HepG2 (cell line): ENCODE data around the gene TNS4. TPM values are rescaled to one million over a fixed set of nuclear protein-coding genes. Genes with fewer than 3 reads are reported as not detected.
A peak's percentile ranks its signal among the peaks of the same experiment; 100 is the strongest.

Source experiments
- BCL6 ChIP-seq: IDR thresholded peaks from 2 replicates; pipeline ENCODE4 v1.6.1; 2016; ENCODE audit warnings: missing genetic modification reagents, missing compliant biosample characterization
- DRAP1 ChIP-seq: IDR thresholded peaks from 2 replicates; pipeline ENCODE4 v1.6.1; 2016; ENCODE audit warnings: missing genetic modification reagents, missing compliant biosample characterization
- GPN1 ChIP-seq: sonication (generic); formaldehyde crosslinking; IDR thresholded peaks from 2 replicates; pipeline ENCODE4 v1.5.1; 2020; ENCODE audit warnings: missing genetic modification reagents, borderline replicate concordance
- SAP130 ChIP-seq: IDR thresholded peaks from 2 replicates; pipeline ENCODE4 v1.6.1; 2016; ENCODE audit warnings: low read depth
- ZFP37 ChIP-seq: sonication (generic); formaldehyde crosslinking; IDR thresholded peaks from 2 replicates; pipeline ENCODE4 v1.4.0; 2020; ENCODE audit warnings: missing genetic modification reagents, borderline replicate concordance
- ZFX ChIP-seq: sonication (generic); formaldehyde crosslinking; IDR thresholded peaks from 2 replicates; pipeline ENCODE4 v1.4.0; 2020; ENCODE audit warnings: mild to moderate bottlenecking, low read depth, missing genetic modification reagents, moderate library complexity
- ZNF589 ChIP-seq: sonication (generic); formaldehyde crosslinking; conservative IDR thresholded peaks from 2 replicates; pipeline ENCODE4 v1.8.0; 2022; ENCODE audit warnings: mild to moderate bottlenecking, moderate library complexity, missing genetic modification reagents
- ZNF652 ChIP-seq: IDR thresholded peaks from 2 replicates; pipeline ENCODE4 v1.6.1; 2016; ENCODE audit warnings: low read depth, borderline replicate concordance
- ZNF687 ChIP-seq: sonication (generic); formaldehyde crosslinking; IDR thresholded peaks from 2 replicates; pipeline ENCODE4 v1.5.1; 2020; ENCODE audit warnings: mild to moderate bottlenecking, missing genetic modification reagents, moderate library complexity
- ZNF891 ChIP-seq: sonication (generic); formaldehyde crosslinking; IDR thresholded peaks from 2 replicates; pipeline ENCODE4 v1.5.0; 2020; ENCODE audit warnings: mild to moderate bottlenecking, missing genetic modification reagents
- ZSCAN31 ChIP-seq: sonication (generic); formaldehyde crosslinking; IDR thresholded peaks from 2 replicates; pipeline ENCODE4 v1.5.0; 2020; ENCODE audit warnings: low read depth, mild to moderate bottlenecking, missing genetic modification reagents
- polyA plus RNA-seq, 8 experiments: library from polyadenylated mRNA; depleted of rRNA in 3 of 8; stranded (reverse) in 7 of 8; unstranded in 1 of 8; fragments of >200 nt; fragmentation: Illumina TruSeq in 4 of 8; extraction: Trizol in 4 of 8; gene quantifications; 2 replicates each; pipeline versions ENCODE4 v1.2.1 to v1.2.3, GENCODE V29; 2011 to 2016; ENCODE audit warnings: low read depth in 4 of 8, missing spikeins in 1 of 8, mixed read lengths in 1 of 8; ENCODE audit not compliant: insufficient read depth in 1 of 8
- total RNA-seq, 5 experiments: library from RNA; depleted of rRNA; stranded (reverse); fragments of >200 nt; fragmentation: Illumina TruSeq; extraction: Trizol; gene quantifications; 2 replicates each; pipeline ENCODE4 v1.2.3, GENCODE V29; 2016; ENCODE audit warnings: low read depth in 1 of 5

The TNS4 gene
- total and polyA plus RNA-seq, 2 of the 13 experiments (the other 11 are each of a cell fraction or from before 2014, with no cell fraction given) = 0.58 to 2.1 TPM

- TF ChIP-seq ZFP37 (CRISPR knock-in tag) = 0 out of 2 replicates have a peak, but pooled peaks have one; percentile 40
- no peak for TF ChIP-seq ZNF652 (CRISPR knock-in tag)
- TF ChIP-seq GPN1 (CRISPR knock-in tag) = 0 out of 2 replicates have a peak, but pooled peaks have one; percentile 13
- TF ChIP-seq ZFX = peak; percentile 27
- TF ChIP-seq ZNF589 (CRISPR knock-in tag) = 0 out of 2 replicates have a peak, but pooled peaks have one; percentile 24
- 0 out of 2 replicates have a peak, but pooled peaks have one; percentile 37 for TF ChIP-seq SAP130 (CRISPR knock-in tag)
- TF ChIP-seq ZSCAN31 = peak; percentile 43; the same call in 1 of the 2 replicates
- peak; percentile 58 for TF ChIP-seq ZNF687 (CRISPR knock-in tag)
- no peak for TF ChIP-seq DRAP1 (CRISPR knock-in tag)
- TF ChIP-seq ZNF891 (CRISPR knock-in tag) = 0 out of 2 replicates have a peak, but pooled peaks have one; percentile 20
- TF ChIP-seq BCL6 (CRISPR knock-in tag) = 0 out of 2 replicates have a peak, but pooled peaks have one; percentile 25
Observed at GRCh38 chr17:40541060-40541872, 39.8 kb upstream of the TNS4 start (continued).
